Liver (tissue), 9 donors: Measurements from ENCODE around the gene ARAP3. TPM values are rescaled to one million over a fixed set of nuclear protein-coding genes. Genes with fewer than 3 reads are reported as not detected.

Source experiments
- DNase-seq: peaks from one replicate; pipeline ENCODE4 v3.0.0-alpha.2; 2017; ENCODE audit warnings: low spot score
- H3K27ac ChIP-seq, 2 donors: one replicate each; pipeline ENCODE4 v1.7.0; 2013; ENCODE audit warnings: inconsistent platforms in 2 of 2, low read length in 2 of 2, control low read depth in 1 of 2, low read depth in 1 of 2, mild to moderate bottlenecking in 1 of 2
- H3K27me3 ChIP-seq, 4 donors: one replicate each; pipeline versions ENCODE4 v1.6.1 to v1.7.0; 2013; ENCODE audit warnings: low read length in 3 of 4, inconsistent platforms in 1 of 4, mild to moderate bottlenecking in 1 of 4, moderate library complexity in 1 of 4; ENCODE audit not compliant: control insufficient read depth in 4 of 4, insufficient read depth in 4 of 4
- H3K36me3 ChIP-seq, 4 donors: one replicate each; pipeline versions ENCODE4 v1.6.1 to v1.7.0; 2013; ENCODE audit warnings: low read length in 3 of 4, mild to moderate bottlenecking in 3 of 4, low read depth in 1 of 4, moderate library complexity in 1 of 4; ENCODE audit not compliant: control insufficient read depth in 4 of 4, insufficient read depth in 3 of 4
- H3K4me1 ChIP-seq, 4 donors: one replicate each; pipeline versions ENCODE4 v1.6.1 to v1.7.0; 2013; ENCODE audit warnings: low read length in 3 of 4, mild to moderate bottlenecking in 3 of 4, moderate library complexity in 1 of 4; ENCODE audit not compliant: control insufficient read depth in 4 of 4, insufficient read depth in 4 of 4
- H3K4me3 ChIP-seq, 3 donors: one replicate each; pipeline versions ENCODE4 v1.6.1 to v1.7.0; 2013; ENCODE audit warnings: low read length in 3 of 3, control low read depth in 1 of 3, low read depth in 1 of 3, mild to moderate bottlenecking in 1 of 3
- H3K9ac ChIP-seq, 2 donors: one replicate each; pipeline ENCODE4 v1.7.0; 2013; ENCODE audit warnings: low read length in 2 of 2, mild to moderate bottlenecking in 2 of 2, moderate library complexity in 2 of 2, control low read depth in 1 of 2, low read depth in 1 of 2
- H3K9me3 ChIP-seq, 4 donors: one replicate each; pipeline versions ENCODE4 v1.6.1 to v1.7.0; 2013; ENCODE audit warnings: low read length in 3 of 4; ENCODE audit not compliant: control insufficient read depth in 4 of 4
- ATF3 ChIP-seq: IDR thresholded peaks from 2 replicates; pipeline ENCODE4 v1.6.1; 2016; ENCODE audit warnings: antibody characterized with exemption
- EGR1 ChIP-seq, 2 donors: IDR thresholded peaks; 2 replicates each; pipeline ENCODE4 v1.6.1; 2016 to 2018; ENCODE audit warnings: antibody characterized with exemption in 2 of 2, low read depth in 2 of 2
- FOXA2 ChIP-seq: IDR thresholded peaks from 2 replicates; pipeline ENCODE4 v1.6.1; 2016; ENCODE audit warnings: antibody characterized with exemption
- GABPA ChIP-seq, 2 donors: IDR thresholded peaks in 1 of 2; conservative IDR thresholded peaks in 1 of 2; 2 replicates each; pipeline ENCODE4 v1.6.1; 2016; ENCODE audit warnings: antibody characterized with exemption in 2 of 2, mild to moderate bottlenecking in 1 of 2, moderate library complexity in 1 of 2
- HNF4G ChIP-seq: IDR thresholded peaks from 2 replicates; pipeline ENCODE4 v1.6.1; 2016; ENCODE audit warnings: antibody characterized with exemption
- JUND ChIP-seq, 2 donors: IDR thresholded peaks; 2 replicates each; pipeline ENCODE4 v1.6.1; 2016; ENCODE audit warnings: antibody characterized with exemption in 2 of 2
- NR2F2 ChIP-seq: IDR thresholded peaks from 2 replicates; pipeline ENCODE4 v1.6.1; 2016; ENCODE audit warnings: antibody characterized with exemption
- RXRA ChIP-seq, 2 donors: IDR thresholded peaks; 2 replicates each; pipeline ENCODE4 v1.6.1; 2017 to 2018; ENCODE audit warnings: antibody characterized with exemption in 2 of 2, mild to moderate bottlenecking in 1 of 2
- SP1 ChIP-seq: IDR thresholded peaks from 2 replicates; pipeline ENCODE4 v1.6.1; 2018; ENCODE audit warnings: antibody characterized with exemption, mild to moderate bottlenecking
- TAF1 ChIP-seq: conservative IDR thresholded peaks from 2 replicates; pipeline ENCODE4 v1.6.1; 2016; ENCODE audit warnings: antibody characterized with exemption, mild to moderate bottlenecking
- YY1 ChIP-seq: IDR thresholded peaks from 2 replicates; pipeline ENCODE4 v1.6.1; 2016; ENCODE audit warnings: antibody characterized with exemption, mild to moderate bottlenecking
- WGBS: extraction: QIAGEN DNeasy Blood & Tissue Kit; methylation state at CpG from one replicate; pipeline ENCODE4 v1.1.7; 2013; 5-methylcytosine and 5-hydroxymethylcytosine counted together
- polyA plus RNA-seq, 2 donors: library from polyadenylated mRNA; stranded (reverse) in 1 of 2; unstranded in 1 of 2; fragments of 200-250 nt in 1 of 2; fragments of >200 nt in 1 of 2; fragmentation: Nextera tagmentation in 1 of 2; extraction: Ambion mirVana in 1 of 2; gene quantifications; one replicate each; pipeline versions ENCODE4 v1.2.1 to v1.2.3, GENCODE V29; 2013 to 2015
- total RNA-seq, 2 donors: library from RNA; depleted of rRNA; stranded (reverse); fragments of >200 nt; gene quantifications; one replicate each; pipeline ENCODE4 v1.2.3, GENCODE V29; 2014
- TF ChIP-seq, protein P1 (sequence below): fragments of 150-350 bp; IDR thresholded peaks from 2 replicates; pipeline ENCODE4 v1.5.1; 2017; ENCODE audit warnings: improper control_type of control experiment, low read depth, low read length; ENCODE audit not compliant: missing input control
- TF ChIP-seq, protein P2 (sequence below): IDR thresholded peaks from 2 replicates; pipeline ENCODE4 v1.6.1; 2016; ENCODE audit warnings: antibody characterized with exemption, mild to moderate bottlenecking
- TF ChIP-seq, protein P3 (sequence below): IDR thresholded peaks from 2 replicates; pipeline ENCODE4 v1.6.1; 2016; ENCODE audit warnings: antibody characterized with exemption
- donor health status: healthy.
- donor health status: healthy.
- donor health status: healthy.
- donor health status: healthy.
- donor health status: healthy.

ARAP3 gene
- total and polyA plus RNA-seq, 4 donors: 1.6 to 4.7 (median 2.1) TPM

DNA sequence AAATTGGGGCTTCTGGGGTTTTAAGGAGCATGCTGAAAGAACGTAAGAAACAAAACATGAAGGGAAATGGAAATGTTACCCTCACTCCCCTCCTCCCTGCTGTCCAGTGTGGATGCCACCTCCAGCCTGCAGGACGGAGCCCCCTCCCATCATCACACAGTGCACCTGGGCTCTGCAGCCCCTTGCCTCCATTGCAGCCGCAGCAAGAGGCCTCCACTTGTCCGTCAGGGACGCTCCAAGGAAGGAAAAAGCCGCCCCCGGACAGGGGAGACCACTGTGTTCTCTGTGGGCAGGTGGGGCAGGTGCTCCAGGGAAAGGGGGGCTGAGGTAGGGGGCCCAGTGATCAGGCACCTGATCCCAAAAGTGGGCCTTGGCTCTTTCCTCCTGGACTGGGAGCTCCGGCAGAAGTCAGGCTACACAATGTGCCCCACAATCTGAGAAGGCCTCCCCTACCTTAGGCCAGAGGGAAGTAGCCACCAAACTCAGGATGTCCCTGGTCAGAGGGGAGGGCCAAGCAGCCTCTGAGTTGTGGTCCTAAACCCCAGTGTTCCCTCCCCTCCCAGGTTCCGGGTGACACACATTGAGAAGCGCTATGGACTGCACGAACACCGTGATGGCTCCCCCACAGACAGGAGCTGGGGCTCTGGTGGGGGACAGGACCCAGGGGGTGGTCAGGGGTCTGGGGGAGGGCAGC lies 42.5 kb downstream of the ARAP3 start:
- no peak for DNase-seq
- TF ChIP-seq, protein P1, sequence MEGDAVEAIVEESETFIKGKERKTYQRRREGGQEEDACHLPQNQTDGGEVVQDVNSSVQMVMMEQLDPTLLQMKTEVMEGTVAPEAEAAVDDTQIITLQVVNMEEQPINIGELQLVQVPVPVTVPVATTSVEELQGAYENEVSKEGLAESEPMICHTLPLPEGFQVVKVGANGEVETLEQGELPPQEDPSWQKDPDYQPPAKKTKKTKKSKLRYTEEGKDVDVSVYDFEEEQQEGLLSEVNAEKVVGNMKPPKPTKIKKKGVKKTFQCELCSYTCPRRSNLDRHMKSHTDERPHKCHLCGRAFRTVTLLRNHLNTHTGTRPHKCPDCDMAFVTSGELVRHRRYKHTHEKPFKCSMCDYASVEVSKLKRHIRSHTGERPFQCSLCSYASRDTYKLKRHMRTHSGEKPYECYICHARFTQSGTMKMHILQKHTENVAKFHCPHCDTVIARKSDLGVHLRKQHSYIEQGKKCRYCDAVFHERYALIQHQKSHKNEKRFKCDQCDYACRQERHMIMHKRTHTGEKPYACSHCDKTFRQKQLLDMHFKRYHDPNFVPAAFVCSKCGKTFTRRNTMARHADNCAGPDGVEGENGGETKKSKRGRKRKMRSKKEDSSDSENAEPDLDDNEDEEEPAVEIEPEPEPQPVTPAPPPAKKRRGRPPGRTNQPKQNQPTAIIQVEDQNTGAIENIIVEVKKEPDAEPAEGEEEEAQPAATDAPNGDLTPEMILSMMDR: no peak
- TF ChIP-seq, protein P2, sequence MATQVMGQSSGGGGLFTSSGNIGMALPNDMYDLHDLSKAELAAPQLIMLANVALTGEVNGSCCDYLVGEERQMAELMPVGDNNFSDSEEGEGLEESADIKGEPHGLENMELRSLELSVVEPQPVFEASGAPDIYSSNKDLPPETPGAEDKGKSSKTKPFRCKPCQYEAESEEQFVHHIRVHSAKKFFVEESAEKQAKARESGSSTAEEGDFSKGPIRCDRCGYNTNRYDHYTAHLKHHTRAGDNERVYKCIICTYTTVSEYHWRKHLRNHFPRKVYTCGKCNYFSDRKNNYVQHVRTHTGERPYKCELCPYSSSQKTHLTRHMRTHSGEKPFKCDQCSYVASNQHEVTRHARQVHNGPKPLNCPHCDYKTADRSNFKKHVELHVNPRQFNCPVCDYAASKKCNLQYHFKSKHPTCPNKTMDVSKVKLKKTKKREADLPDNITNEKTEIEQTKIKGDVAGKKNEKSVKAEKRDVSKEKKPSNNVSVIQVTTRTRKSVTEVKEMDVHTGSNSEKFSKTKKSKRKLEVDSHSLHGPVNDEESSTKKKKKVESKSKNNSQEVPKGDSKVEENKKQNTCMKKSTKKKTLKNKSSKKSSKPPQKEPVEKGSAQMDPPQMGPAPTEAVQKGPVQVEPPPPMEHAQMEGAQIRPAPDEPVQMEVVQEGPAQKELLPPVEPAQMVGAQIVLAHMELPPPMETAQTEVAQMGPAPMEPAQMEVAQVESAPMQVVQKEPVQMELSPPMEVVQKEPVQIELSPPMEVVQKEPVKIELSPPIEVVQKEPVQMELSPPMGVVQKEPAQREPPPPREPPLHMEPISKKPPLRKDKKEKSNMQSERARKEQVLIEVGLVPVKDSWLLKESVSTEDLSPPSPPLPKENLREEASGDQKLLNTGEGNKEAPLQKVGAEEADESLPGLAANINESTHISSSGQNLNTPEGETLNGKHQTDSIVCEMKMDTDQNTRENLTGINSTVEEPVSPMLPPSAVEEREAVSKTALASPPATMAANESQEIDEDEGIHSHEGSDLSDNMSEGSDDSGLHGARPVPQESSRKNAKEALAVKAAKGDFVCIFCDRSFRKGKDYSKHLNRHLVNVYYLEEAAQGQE: no peak
- TF ChIP-seq NR2F2 (no peak), TAF1 (no peak), GABPA (IDR thresholded peaks at IDR 0.05 in 1 of 2, conservative IDR thresholded peaks at IDR 0.05 in 1 of 2) (no peak), EGR1 (IDR thresholded peaks at IDR 0.05; ENCODE audit: low read depth in 2 of 2) (no peak), HNF4G (no peak), YY1 (no peak)
- TF ChIP-seq, protein P3, sequence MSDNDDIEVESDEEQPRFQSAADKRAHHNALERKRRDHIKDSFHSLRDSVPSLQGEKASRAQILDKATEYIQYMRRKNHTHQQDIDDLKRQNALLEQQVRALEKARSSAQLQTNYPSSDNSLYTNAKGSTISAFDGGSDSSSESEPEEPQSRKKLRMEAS: no peak
- no peaks in the 10 kb centered on the region for H3K9me3 ChIP-seq
- WGBS: 95% methylated on average over 12 of the region's 12 CpGs
- no peak overlapping the region for H3K27ac ChIP-seq
- no peaks in the 10 kb centered on the region for H3K27me3 ChIP-seq
- H3K4me1 ChIP-seq: peaks cover 9 to 24% (median 20%) of the 10 kb centered on the region in 4 donors
- no peaks in the 10 kb centered on the region for H3K36me3 ChIP-seq
- H3K4me3 ChIP-seq: no peak overlapping the region
- no peak overlapping the region for H3K9ac ChIP-seq

- WGBS: 96% methylated on average over 2 of the region's 2 CpGs
Observed at GRCh38 chr5:141638771-141639170, 43.3 kb downstream of the ARAP3 start.

More at GRCh38 chr5:141638771-141639170, 43.3 kb downstream of the ARAP3 start:
- no peaks in the 10 kb centered on the region for H3K9me3 ChIP-seq
- no peak for DNase-seq
- H3K4me1 ChIP-seq: peaks cover 9 to 24% (median 20%) of the 10 kb centered on the region in 4 donors
- no peak overlapping the region for H3K4me3 ChIP-seq
- no peak overlapping the region for H3K9ac ChIP-seq
- H3K36me3 ChIP-seq: no peaks in the 10 kb centered on the region
- TF ChIP-seq JUND (IDR thresholded peaks at IDR 0.05) (no peak), SP1 (no peak), EGR1 (IDR thresholded peaks at IDR 0.05; ENCODE audit: low read depth in 2 of 2) (no peak), GABPA (IDR thresholded peaks at IDR 0.05 in 1 of 2, conservative IDR thresholded peaks at IDR 0.05 in 1 of 2) (no peak), HNF4G (no peak), NR2F2 (no peak), RXRA (IDR thresholded peaks at IDR 0.05) (no peak), FOXA2 (no peak), YY1 (no peak), ATF3 (no peak)
- TF ChIP-seq, protein P3: no peak
- TF ChIP-seq, protein P1: no peak
- no peak overlapping the region for H3K27ac ChIP-seq
- H3K27me3 ChIP-seq: no peaks in the 10 kb centered on the region
